GM18858 (cell line): ENCODE data around the gene SFXN5.
"Not testable (repeated sequence)": the region's sequence is repeated elsewhere in the genome, so short reads cannot be mapped to it uniquely, and the experiment has no call there.

Source experiments
- ATAC-seq: cut with Tn5 transposase; IDR thresholded peaks from one replicate; pipeline ENCODE4 v1.9.1; 2021; ENCODE audit not compliant: unreplicated experiment

The SFXN5 gene

DNA sequence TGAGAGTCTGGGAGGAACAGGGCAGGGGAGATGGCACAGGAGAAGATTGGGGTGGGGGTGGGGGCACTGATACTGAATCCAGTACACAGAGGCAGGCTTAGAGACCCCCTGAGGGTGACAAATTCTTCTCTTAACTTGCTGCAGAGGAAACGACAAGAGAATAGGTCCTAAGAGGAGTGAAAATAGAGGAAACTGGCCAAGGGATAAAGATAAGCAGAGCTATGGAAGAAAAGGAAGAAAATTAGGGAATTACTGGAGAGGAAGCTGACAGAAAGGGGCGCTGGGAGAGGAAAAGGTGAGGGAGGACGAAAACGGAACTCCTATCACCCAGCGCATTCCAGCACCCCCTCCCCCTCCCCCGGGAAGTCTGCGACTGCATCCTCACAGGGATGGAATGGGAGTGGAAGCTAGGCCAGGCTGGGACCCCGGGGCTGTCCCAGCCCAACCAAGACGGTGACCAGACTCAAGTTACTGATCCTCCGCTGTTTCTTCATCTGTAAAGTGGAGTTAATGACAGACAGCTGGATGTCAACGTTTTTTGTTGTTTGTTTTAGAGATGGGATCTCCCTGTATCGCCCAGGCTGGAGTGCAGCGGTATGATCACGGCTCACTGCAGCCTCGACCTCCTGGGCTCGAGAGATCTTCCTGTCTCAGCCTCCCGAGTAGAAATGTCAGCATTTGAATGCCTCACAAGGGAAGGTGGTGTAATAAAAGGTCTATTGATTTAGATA, 156.8 kb downstream of the SFXN5 start:
- no peak for ATAC-seq

DNA sequence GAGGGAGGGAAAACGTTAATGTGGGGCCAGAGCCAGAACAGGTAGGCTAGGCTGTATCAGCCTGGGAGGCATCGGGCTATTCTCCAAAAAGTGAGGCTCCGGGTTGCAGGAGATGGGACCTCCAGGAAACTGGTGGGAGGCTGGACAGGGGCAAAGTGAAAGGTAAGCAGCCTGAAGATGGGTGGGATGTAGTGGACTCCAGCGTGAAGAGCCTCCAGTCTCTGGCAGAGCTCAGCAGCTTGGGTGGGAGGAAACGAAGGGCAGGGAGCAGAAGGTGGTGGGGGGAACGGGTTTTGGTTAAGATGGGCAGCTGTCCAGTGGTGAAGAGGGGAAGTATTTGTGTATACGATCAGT, 157.3 kb downstream of the SFXN5 start:
- no peak for ATAC-seq

DNA sequence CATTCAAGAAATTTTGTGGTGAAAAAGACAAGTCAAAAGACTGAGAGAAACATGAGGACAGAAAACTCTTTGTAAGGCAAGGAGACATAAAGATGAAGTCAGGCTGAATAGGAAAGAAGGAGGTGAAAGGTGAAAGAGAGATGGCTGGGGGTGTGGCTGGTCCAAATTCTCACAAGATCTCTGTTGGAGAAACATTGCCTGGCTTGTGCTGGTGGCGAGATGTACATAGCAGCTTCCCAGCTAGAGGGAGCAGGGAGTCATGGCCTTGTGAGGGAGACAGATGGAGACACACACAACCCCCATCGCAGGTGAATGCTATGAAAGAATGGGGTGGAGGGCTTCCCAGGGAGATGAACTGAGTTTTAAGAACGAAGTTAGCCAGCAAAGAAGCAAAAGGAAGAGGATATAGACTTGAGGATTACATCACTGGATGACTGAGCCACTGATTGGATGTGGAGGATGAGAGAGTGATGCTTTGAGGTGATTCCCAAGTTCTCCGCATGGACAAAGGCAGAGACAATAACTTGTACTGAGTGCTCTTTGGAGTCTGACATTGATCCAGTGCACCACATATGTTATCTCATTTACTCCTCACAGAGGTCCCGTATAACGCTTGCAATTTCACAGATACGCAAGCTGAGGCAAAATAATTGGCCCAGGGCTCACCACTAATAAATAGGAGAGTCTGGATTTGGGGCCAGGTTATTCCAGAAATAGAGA, 157.9 kb downstream of the SFXN5 start:
- no peak for ATAC-seq

DNA sequence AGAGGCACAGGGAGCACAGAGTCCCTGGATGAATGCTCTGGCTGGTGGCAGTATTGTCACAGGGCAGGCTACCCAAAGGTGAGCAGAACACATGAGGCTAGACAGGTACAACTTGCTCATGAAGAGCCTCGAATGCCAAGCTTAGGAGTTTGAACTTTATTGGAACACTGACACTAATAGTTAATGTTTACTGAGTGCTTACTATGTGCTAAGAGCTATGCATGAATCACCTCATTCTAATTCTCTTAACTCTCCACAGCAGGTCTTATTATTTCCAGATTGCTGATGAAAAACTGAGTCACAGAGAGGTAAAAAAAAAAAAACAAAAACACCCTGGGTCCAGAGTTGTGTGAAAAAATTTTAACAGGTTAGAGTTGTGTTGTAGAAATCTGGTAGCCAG, 160.3 kb downstream of the SFXN5 start:
- no peak for ATAC-seq

DNA sequence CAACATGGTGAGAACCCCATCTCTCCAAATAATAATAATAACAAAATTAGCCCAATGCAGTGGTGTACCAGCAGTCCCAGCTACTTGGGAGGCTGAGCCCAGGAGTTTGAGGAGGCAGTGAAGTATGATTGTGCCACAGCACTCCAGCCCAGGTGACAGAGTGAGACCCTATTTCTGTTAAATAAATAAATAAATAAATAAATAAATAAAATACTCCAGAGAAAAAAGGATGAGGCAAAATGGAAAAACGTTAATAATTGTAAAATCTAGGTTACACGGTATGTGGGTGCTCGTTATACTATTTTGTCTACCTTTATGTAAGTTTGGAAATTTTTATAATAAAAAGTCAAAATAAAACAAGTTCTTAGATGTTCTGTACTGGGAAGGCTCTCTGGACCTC, 162.8 kb downstream of the SFXN5 start:
- ATAC-seq: no peak

DNA sequence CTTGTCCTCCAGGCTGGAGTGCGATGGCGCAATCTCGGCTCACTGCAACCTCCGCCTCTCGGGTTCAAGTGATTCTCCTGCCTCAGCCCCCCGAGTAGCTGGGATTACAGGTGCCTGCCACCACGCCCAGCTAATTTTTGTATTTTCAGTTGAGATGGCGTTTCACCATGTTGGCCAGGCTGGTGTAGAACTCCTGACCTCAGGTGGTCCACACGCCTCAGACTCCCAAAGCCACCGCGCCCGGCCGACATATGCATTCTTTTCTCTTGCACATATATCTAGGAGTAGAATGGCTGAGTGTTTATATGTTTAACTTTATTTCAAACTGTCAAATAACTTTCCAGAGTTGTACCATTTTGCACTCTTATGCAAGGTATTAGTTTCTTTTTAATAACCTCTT, 164.1 kb downstream of the SFXN5 start:
- not testable (repeated sequence) for ATAC-seq

DNA sequence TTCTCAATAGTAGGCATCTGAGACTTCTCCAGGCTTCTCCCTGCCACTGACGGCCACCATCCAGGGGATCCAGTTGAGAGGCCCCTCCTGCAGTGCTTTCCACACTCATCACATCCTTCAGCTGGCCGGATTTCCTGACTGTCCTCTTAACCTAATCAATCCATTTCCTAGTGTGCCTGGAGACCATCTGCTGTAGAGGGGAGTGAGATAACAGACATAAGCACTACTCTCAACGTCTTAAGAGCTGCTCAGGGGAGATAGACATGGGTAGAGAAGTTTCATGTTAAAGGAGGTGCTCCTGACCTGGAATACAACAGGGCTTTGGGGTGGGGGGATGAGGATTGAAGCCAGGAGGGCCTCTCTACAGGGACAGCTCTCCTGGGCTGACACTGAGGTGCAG, 170.1 kb downstream of the SFXN5 start:
- no peak for ATAC-seq

DNA sequence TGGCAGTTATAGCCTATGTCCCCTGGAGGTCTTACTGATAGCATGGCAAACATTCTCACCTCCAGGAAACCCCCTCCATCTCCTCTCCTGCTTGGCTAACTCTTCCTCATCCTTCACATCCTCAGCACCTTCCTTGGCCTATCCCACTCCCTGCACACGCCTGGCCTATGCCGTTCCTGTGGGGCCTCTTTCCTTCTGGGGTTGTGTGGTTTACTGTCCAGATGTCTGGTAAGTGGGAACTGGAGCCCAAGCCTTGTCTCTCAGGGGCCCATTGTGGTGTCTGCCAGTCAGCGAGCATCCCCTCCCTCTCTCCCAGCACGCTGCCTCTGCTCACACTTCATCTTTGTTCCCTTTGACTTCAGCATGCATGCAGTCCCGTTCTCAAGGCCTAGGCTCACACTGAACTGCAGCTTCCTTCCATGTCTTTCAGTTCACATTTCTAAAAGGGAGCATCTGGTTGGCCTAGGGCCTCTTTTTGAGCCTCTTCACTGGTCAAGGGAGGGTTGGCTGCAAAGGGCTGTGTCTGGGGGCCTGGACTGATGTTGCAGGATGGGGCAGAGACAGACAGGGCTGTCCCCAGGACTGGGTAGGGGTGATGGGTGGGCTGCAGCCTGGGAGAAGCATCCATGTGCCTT, 171.2 kb downstream of the SFXN5 start:
- ATAC-seq: no peak

DNA sequence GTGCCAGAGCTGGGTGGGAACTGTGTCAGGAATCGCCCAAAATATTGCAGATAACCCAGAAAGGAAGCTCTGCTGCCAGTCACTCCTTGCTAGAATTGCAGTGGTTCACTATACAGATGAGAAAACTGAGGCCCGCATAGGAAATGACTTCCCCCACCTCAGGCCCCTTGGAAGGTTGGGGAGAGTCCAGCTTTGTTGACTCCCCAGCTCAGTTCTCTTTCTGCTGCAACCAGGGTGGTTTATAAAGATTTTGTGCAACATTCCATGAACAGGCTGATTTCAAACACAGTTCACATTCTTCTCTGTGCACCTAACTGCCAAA, 173.0 kb downstream of the SFXN5 start:
- ATAC-seq: no peak

DNA sequence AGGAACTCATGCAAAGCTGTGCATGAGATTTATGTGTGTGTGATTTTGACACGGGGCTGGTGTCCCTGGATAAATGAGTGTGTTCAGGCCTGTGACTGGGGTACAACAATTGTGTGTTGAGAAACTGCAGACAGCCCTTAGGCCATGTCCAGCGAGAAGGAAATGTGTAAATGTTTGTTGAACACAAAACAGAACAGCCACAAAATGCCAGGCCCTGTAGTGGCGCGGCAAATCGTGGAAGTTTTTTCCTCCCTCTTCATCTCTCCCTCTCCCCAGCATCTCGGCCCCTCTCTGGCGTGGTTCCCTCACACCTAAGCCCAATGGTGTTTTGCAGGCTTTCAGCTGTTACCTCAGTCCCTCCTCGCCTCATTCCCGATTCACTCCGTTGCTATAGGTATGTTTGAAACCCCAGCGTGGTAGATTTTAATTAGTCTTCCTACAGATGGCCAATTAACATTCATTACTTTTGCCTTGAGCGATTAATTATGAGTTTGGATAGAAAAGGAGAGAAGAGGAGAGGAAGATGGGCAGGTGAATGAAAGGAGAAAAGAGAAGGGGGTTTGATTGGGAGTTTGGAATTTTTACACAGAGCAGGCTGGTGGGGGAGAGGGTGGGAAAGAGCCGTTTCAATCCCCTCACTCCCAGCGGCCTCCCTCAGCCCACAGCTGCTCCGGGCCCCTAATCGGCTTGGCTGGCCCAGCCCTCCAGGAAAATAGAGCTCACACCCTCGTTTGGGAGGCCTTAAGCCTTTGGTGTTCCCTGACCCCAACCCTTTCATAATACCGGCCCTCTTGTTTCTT, 173.5 kb downstream of the SFXN5 start:
- no peak for ATAC-seq

DNA sequence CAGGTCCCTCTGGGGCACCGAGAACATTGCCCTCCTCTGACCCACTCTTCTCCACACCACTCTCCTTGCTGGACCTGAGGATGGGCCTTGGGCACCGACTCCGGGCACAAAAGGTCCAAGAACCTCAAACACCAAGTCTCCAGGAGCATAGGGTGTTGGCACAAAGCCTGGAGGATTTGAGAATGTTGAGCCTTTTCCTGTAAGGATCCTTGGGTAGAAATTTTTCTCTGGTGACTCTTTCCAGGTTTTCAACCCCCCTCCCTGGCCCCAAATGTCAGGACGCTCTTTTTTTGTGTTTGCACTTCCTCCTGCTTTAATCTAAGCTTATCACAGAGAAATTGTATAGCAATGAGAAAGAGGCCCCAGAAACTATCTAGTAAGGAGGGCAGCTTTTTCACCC, 175.1 kb downstream of the SFXN5 start:
- ATAC-seq: no peak

DNA sequence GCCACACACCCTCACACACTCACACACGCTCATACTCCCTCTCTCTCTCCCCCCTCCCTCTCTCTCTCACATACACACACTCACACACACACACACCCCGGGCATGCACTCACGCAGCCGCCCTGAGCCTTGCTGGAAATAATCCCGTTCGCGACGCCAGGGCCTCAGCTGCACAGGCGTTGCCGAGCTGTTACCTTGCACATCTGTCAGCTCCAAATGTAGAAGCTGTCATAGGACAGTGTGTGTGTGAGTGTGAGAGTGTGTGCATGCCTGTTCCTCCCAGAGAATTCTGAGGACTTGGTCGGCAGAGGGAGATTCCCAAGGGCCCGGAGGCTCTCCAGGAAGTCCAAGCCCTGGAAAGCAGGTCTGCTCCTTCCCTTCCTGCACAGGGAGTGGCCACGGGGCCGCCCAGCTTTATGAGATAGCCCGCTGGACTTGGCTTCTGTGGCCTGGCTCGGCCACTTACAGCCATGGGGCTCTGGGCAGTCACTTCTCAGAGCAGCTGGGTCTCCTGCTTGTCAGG, 175.7 kb downstream of the SFXN5 start:
- ATAC-seq: no peak

DNA sequence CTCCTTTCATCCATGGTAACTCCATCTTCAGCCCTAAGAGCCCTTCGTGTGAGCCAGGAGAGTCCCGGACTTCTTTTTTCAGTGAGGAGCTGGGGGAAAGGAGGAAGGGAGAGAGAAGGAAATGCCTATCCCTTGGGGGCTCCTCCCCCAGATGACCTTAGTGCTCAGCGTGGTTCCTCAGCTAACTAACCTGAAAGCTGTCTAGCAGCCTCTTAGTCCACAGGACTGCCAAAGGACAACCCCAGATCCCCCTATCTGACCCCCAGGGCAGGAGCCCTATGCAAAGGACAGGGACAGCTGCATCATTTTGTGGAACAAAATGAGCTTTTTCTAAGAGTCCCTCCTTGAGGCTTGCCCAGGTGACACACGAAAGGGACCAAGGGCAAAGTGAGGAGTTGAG, 176.4 kb downstream of the SFXN5 start:
- ATAC-seq: no peak

DNA sequence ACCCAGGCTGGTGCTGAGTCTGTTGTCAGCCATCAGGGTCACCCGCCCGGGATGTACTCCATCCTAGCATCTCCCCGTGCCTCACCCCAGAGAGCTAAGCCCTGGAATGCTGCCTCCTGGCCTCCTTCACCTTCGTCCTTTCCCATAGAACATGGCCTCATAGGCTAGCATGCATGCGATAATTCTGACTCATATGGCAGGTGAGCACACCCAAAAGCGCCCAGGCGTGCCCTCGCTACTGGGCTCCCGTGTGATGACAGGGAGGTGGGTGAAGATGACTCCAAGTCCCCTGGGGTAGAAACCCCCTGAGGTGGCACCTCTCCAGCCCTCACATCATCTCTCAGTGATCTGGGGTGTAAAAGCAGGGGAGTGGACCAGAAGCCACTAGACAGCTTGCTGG, 177.0 kb downstream of the SFXN5 start:
- ATAC-seq: no peak

DNA sequence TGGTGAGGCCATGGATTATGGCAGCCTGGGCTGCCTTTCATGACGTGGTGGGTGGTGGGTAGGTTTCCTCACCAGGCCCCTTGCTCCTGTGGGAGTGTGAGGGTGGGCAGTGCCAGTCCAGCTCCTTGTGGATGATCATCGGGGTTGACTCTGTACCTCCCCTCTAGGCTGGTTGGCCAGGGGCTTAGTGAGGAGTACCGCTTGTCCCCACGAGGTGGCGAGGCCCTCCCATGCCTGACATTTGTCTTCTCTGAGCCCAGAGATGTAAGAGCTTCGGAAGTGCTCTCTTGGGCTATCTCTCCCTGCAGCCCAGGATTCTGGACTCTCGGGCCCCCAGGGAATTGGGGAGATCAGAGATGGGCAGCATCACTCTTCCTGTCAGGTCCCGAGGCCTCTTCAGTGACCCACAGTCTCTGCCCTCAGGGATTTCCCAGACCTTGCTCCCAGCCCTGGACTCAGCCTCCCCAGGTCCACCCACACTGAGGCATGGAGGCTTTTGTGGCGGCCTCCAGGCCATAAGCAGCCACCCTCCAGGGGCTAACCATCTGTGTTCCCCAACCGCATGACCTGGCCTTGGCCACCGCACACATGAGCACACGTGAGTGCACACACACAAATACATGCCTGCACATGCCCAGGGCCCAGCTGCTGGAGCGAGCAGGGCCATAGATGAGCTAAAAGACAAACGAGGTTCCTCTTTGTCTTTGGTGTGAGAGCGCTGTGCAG, 177.8 kb downstream of the SFXN5 start:
- peak; percentile 41 for ATAC-seq

DNA sequence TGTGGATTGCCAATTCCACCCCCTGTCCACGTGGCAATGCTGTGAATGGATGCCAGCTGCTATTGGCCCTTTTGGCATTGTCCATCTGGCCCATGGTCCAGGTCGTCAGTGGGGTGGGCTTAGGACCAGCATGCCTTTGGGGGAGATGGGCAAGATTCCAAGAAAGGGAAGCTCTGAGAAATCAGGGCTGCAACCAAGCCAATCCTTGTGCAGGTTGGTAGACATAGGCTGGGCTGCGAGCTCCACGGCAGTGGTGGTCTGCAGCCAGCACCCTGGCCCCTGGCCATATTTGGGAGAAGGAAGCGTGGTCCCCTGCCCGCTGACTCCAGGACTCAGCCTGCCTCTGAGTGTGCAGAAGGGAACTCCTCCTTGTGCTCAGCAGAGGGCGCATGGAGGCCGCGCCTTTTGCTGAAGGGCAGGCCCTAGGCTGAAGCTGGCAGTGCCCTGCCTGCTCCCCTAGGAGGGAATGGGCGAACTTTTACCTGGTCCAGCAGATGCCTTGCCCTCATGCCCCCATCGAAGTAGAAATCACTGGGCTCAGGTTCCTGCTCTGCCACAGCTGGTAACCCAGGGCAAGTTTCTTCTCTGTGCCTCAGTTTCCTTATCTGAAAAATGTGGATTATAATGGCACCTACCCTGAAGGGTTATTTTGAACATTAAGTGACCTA, 178.9 kb downstream of the SFXN5 start:
- peak; percentile 67 for ATAC-seq
